K562 (cell line): ENCODE measurements around the gene SYNM. TPM values are rescaled to one million over a fixed set of nuclear protein-coding genes. Genes with fewer than 3 reads are reported as not detected.

Experiments used
- DIDO1 ChIP-seq: fragments of 450-650 bp; IDR thresholded peaks from 2 replicates; pipeline ENCODE4 v1.6.1; 2016; ENCODE audit warnings: low read depth, missing biosample characterization, missing genetic modification characterization
- ELK3 ChIP-seq: fragments of 450-650 bp; formaldehyde crosslinking; IDR thresholded peaks from 2 replicates; pipeline ENCODE4 v1.4.0; 2020; ENCODE audit warnings: mild to moderate bottlenecking
- MAX ChIP-seq: sonication (generic); formaldehyde crosslinking; IDR thresholded peaks from 2 replicates; pipeline ENCODE4 v1.9.0; 2022; ENCODE audit warnings: mild to moderate bottlenecking, missing genetic modification reagents
- MGA ChIP-seq: fragments of 450-650 bp; IDR thresholded peaks from 2 replicates; pipeline ENCODE4 v1.6.1; 2016; ENCODE audit warnings: mild to moderate bottlenecking, moderate library complexity
- PCBP2 ChIP-seq: fragments of 200-400 bp; formaldehyde crosslinking; IDR thresholded peaks from 2 replicates; pipeline ENCODE4 v1.6.1; 2018; ENCODE audit warnings: low read length, low read depth, mild to moderate bottlenecking, moderate library complexity; ENCODE audit not compliant: poor library complexity, severe bottlenecking
- THRAP3 ChIP-seq: fragments of 450-650 bp; IDR thresholded peaks from 2 replicates; pipeline ENCODE4 v1.6.1; 2016; ENCODE audit warnings: mild to moderate bottlenecking, inconsistent platforms, borderline replicate concordance
- ZKSCAN8 ChIP-seq: fragments of 200-800 bp; sonication (Bioruptor generic); IDR thresholded peaks from 2 replicates; pipeline ENCODE4 v1.6.1; 2016; ENCODE audit warnings: missing genetic modification characterization, missing compliant biosample characterization
- ZNF436 ChIP-seq: fragments of 250-450, 450-650 bp; sonication (Bioruptor Pico); formaldehyde crosslinking; IDR thresholded peaks from 2 replicates; pipeline ENCODE4 v1.7.0; 2020; ENCODE audit warnings: mild to moderate bottlenecking
- ZNF668 ChIP-seq: fragments of 250-450 bp; sonication (Bioruptor Pico); IDR thresholded peaks from 2 replicates; pipeline ENCODE4 v1.8.0; 2022; ENCODE audit warnings: mild to moderate bottlenecking, inconsistent platforms
- polyA plus RNA-seq, 8 experiments: library from polyadenylated mRNA; depleted of rRNA in 4 of 8; stranded (reverse) in 5 of 8; unstranded in 3 of 8; fragments of >200 nt; fragmentation: Nextera tagmentation in 2 of 8; fragmentation: Illumina TruSeq in 1 of 8; extraction: Ambion mirVana in 2 of 8; extraction: Trizol in 1 of 8; gene quantifications; 2 replicates each; pipeline versions ENCODE4 v1.2.1 to v1.2.3, GENCODE V29; 2011 to 2014; ENCODE audit warnings: inconsistent platforms in 1 of 8, missing spikeins in 1 of 8
- total RNA-seq, 7 experiments: library from RNA; depleted of rRNA in 6 of 7; stranded (reverse); fragments of >200 nt in 6 of 7; fragmentation: Illumina TruSeq in 2 of 7; extraction: Trizol in 2 of 7; gene quantifications; 2 replicates each; pipeline versions ENCODE4 v1.2.1 to v1.2.3, GENCODE V29; 2011 to 2021; ENCODE audit warnings: low replicate concordance in 1 of 7
- TF ChIP-seq, protein P1 (sequence below), 2 experiments: IDR thresholded peaks; 2 replicates each; pipeline ENCODE4 v1.6.1; 2011; ENCODE audit warnings: borderline replicate concordance in 1 of 2, control low read depth in 1 of 2, low read depth in 1 of 2, low read length in 1 of 2, mild to moderate bottlenecking in 1 of 2, mixed read lengths in 1 of 2, moderate library complexity in 1 of 2; ENCODE audit not compliant: insufficient read depth in 1 of 2, insufficient read length in 1 of 2, poor library complexity in 1 of 2, severe bottlenecking in 1 of 2; ENCODE audit errors: extremely low read depth in 1 of 2

The SYNM gene
- total and polyA plus RNA-seq, 9 of the 15 experiments (the other 6 are each of a cell fraction or from before 2014, with no cell fraction given): 0.01 to 0.42 (median 0.13) TPM

DNA sequence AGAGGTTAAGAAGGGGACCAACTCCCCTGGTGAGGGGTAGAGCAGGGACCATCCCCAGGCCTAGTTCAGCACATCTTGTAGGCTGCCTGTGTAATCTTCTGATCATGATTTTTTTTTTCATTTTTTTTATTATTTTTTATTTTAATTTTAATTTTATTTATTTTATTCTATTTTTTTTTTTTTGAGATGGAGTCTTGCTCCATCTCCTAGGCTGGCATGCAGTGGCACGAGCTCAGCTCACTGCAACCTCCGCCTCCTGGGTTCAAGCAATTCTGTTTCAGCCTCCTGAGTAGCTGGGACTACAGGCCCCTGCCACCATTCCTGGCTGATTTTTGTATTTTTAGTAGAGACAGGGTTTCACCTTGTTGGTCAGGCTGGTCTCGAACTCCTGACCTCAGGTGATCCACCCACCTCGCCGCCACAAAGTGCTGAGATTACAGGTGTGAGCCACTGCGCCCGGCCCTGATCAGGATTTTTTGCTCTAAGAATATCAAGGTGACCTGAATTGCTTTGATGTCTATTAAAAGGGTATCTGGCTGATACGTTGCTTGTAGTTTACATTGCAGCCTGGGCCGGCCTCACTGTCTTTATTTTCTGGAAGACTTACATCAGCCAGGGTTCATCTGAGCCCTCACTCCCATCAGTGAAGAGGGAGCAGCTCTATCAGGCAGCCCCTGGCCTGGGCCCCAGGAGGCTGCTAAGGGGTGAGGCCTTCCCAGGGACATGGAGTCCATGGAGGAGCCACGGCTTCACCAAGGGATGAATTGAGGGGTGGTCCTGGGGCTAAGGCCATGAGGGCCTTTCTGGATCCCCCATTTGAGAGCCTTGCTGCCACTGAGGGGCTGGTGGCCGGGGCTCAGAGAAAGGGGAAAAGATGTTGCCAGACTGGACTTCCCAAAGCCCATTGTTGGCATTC lies 10.7 kb downstream of the SYNM start (continued):
- TF ChIP-seq MGA (no peak), THRAP3 (no peak), ZKSCAN8 (CRISPR knock-in tag) (no peak), ZNF668 (no peak), PCBP2 (no peak), MAX (no peak), ZNF436 (CRISPR knock-in tag) (no peak), ELK3 (CRISPR knock-in tag) (no peak), DIDO1 (tag) (no peak)
- TF ChIP-seq, protein P1, sequence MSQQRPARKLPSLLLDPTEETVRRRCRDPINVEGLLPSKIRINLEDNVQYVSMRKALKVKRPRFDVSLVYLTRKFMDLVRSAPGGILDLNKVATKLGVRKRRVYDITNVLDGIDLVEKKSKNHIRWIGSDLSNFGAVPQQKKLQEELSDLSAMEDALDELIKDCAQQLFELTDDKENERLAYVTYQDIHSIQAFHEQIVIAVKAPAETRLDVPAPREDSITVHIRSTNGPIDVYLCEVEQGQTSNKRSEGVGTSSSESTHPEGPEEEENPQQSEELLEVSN (IDR thresholded peaks at IDR 0.05; ENCODE audit: borderline replicate concordance in 1 of 2, extremely low read depth in 1 of 2, insufficient read depth in 1 of 2, insufficient read length in 1 of 2, low read depth in 1 of 2, low read length in 1 of 2, poor library complexity in 1 of 2, severe bottlenecking in 1 of 2): no peak
